NCI-H146 treated with DMSO at 0.1 percent for 48 hours (cell line): ENCODE measurements around the gene B4GALT6.

Experiments used
- DNase-seq: peaks from one replicate; lab custom pipeline; 2025; ENCODE audit not compliant: unreplicated experiment; lab: John Stamatoyannopoulos, UW

The B4GALT6 gene

DNA sequence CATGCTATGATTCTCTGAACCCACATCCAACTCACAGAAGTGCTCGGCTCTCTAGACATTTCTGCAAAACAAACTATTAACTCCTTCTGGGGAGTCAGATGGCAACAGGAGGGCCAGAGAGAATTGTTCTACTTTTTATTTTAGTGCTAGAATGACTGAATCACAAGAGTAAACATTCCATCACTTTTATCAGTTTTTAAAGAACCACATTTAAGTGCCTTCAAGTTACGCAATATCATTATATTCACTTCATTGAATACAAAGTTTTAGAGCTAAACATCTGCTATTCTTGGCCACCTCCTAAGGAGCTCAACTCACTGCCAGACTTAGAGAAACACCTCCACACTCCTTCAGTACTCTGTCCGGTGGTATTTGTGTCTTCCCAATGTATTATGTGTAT is 22.4 kb downstream of the B4GALT6 start:
- no peak for DNase-seq

DNA sequence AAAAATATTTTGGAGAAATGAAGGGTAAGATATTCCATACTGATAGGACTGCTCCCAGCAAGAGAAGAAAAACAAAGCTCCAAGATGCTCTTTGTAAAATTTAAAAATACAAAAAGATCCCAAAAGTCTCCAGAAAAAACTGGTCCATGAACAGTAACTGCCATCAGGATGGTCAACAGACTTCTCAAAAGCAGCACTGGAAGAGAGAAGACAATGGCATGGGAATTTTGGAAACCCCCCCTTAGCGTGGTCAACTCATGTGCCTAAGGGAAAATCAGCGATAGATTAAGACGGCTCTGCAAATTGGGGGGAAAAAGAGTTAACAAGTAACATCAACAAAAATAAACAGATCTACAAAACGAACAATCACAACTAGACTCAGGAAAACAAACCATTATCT is 23.6 kb downstream of the B4GALT6 start:
- no peak for DNase-seq

DNA sequence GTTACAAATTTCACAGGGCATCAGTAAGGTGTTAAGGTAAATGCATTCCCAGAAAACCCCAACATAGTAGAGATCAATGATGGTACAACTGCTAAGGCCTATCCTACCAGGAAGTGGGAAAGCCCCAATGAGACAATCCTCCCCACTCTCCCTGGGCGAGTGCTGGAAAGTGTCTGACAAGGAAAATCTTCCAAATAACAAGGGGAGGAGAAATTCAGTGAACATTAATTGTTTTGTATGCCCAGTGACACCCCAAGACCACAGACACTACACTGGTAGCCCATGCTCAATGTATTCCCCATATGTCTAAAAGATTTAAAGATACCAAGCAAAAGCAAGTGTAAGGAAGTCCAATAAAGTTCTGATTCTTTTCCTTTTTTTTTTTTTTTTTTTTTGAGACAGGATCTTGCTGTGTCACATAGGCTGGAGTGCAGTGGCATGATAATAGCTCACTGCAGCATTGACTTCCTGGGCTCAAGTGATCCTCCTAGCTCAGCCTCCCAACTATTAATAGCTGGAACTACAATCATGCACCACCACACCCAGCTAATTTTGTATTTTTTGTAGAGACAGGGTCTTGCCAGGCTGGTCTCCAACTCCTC is 24.7 kb downstream of the B4GALT6 start:
- DNase-seq, result no peak

DNA sequence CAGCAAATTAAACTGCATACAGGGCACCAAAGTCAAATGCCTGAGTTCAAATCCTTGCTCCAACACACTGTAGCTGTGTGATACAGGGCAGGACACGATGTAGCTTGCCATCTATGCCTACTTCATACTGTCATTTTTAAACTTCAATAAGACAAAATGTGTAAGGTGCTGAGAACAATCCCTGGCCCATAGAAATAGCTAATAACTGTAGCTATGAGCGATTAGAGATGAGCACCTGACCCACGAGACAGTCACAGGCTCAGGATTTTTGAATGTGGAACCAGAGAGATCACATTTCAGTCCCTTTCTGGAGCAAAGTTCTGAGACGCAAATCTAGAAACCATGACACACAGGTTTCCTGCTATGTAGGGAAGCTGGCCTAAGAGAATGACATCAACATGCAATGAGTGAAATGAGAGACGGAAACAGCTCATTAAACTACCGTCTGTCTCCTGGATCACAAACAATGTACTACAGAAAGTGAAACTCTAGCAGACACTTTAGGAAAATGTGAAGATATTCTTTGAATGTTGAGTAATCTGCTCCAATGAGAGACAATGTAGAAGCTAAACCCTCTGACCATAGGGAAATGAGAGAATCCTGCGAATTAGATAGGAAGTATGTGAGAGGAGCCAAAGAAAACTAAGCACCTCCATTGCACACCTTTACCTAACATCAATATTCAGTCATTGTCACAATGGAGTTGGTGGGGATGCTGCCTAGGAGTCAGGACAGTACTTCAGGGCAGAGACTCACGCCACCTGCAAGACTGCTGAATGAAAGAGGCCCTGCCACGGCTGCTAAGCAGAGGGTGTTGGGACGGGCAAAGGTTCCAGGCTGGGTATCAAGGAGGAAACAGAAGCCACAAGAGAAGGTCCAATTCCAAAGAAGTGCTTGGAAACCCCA is 25.5 kb downstream of the B4GALT6 start:
- no peak for DNase-seq

DNA sequence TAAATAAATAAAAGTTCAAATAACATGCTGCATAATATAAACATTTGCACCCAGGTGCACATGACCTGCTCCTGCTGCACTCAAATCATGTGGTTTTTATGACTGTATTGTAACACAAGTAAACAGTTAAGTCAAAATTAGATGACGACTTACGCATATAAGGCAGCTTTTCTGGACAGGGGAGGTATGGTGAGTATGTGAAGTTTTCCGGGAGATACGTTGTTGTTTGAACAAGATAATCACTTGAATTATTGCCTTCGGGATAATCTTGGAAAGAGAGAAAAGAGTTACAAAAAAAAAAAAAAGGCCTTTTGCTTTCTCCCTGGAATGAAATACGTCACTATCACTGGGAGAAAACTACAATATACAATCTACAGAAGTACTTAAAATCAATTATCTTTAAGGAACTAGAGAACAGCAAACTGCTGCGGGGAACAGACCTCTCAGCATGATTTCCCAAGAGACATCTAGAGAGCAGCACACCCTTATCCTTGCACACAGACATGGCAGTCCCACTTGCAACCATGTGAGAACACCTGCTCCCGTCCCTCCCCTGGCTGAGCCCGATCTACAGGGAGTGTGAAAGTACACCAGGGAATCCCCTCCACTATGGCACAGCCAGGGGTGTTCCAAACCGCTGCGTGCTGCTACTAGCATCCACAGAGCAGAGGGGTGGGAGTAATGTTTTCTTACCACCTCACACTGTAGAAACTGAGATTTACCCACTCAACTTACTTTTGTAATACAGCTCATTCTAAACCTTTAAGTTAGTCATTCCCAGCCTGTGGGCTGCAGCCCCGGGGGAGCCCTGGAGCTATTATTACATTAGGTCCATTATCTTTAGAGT is 26.3 kb downstream of the B4GALT6 start:
- peak; percentile 73 for DNase-seq

DNA sequence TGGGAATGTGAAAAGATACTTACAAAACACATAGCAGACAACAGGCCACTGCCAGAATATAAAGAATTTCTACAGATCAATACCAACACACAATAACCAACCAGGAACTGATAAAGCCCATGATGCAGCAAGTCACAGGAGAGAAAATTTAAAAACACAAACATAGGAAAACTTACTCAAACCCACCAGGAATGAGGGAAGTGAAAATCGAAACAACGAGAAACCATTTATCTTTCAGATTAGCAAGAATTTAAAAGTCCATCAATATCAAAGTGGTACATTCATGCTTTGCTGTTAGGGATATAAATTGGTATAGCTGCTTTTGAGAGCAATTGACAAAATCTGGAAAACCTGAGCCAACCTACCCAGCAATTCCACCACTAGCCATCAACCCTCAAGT is 27.6 kb downstream of the B4GALT6 start:
- DNase-seq, result no peak

DNA sequence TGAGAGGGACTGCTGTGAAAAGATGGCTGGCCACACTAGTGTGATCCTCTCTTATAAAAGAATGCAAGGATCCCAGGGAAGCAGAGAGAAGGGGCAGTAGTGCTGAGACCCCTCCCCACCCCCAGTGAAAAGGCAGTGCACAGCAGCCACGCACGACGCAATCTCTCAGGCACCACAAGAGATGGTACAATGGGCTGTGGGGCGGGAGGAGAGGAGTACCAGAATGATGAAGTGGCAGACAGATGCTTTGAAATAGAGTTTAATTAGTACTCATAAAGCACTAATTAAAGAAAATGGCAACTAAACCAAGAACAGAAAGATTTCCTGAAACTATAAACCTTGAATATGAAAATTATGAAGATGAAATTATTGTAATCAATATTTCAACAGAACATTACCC is 29.0 kb downstream of the B4GALT6 start:
- no peak for DNase-seq

DNA sequence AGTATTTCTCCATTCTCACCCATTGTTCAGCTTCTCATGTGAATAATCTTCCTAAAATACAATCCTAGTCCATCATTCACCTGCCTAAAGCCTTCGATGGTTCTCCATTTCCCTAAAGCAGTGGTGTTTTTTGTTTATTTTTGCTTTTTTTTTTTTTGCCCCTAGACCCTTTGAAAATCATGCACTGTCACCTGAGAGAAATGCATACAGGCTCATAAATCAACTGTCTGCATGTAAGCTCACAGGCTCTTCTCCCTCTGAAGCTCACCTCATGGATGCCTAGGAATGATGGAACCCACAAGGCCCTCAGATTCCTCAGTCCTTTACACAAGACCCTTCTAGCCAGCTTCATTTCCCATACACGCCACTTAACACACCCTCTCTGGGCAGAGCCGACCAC is 31.5 kb downstream of the B4GALT6 start:
- no peak for DNase-seq

DNA sequence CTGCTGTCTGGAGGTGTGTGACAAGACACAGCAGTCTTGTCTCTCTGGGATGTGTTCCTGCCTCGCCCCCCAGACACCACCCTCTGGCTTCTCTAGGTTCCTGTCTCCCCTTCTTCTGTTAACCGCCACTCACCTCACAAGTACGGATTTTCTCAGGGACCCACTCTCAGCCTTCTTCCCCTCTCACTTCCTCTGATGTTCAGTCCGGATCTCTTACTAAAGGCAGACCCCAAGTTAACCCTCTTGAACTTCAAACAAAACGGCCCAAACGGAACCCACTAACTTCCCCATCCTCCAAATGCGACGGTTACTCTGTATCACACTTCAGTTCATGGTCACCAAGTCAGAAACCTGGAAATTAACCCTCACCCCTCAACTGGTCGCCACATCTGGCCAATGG is 32.0 kb downstream of the B4GALT6 start:
- DNase-seq, result no peak

DNA sequence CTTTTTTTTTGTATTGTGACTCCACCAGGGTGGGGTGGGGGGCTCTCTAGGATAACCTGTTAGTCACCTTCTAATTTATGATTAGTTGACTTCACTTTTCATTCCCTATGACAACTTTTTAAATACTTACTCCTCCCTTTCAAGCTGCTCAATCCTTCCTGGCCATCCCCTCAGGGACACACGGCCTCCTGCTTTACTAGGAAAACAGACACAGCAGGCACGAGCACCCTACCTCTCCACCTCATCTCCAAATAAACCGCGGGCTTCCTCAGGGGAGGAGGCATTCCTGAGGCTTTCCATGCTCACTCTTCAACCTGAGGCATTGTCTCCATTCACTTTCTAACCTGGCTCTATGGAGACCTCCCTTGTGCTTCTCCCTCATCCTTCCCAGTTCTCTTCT is 33.0 kb downstream of the B4GALT6 start:
- DNase-seq, result no peak

DNA sequence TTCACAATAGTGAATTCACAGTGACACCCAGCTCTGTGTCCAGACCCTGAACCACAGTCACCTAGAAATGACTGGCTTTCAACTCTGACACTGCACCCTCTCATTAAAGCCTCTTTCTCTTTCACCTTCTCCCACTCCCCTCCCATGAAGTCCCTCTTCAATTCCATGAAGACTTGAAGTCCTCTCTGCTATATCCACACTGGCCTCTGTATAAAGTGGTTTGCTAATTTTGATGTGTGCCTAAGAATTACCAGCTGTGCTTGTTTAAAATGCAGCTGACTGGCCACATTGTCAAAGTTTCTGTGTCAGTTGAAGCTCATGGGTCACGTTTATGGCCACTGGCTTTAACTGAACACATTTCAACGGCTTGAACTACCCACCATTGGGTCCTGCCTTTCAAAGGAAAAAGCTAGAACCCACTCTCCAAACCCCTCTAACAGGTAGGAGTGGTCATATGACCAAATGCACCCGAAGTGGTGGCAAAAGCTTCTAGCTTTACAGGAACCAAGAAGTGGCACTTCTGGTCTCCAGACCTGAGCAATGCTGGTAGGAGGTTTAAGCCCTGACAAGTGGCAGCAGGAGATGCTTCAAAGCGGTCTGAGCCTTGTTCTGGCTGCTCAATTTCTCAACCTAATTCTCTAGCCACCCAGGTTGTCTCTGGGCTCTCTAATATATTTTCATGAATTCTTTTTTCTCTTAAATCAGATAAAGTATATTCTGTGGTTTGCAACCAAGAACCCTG is 34.2 kb downstream of the B4GALT6 start:
- DNase-seq, result no peak

DNA sequence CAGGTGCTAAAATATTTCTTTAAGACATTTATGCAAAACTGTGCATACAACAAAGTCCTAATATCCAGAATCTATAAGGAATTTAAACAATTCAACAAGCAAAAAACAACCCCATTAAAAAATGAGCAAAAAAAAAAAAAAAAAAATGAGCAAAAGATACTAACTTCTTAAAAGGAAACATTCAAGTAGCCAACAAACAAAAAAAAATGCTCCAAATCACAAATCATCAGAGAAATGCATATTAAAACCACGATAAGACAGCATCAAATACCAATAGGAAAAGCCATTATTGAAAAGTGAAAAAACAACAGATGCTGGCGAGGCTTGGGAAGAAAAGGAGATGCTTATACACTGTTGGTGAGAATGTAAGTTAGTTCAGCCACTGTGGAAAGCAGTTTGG is 34.9 kb downstream of the B4GALT6 start:
- DNase-seq, result no peak

DNA sequence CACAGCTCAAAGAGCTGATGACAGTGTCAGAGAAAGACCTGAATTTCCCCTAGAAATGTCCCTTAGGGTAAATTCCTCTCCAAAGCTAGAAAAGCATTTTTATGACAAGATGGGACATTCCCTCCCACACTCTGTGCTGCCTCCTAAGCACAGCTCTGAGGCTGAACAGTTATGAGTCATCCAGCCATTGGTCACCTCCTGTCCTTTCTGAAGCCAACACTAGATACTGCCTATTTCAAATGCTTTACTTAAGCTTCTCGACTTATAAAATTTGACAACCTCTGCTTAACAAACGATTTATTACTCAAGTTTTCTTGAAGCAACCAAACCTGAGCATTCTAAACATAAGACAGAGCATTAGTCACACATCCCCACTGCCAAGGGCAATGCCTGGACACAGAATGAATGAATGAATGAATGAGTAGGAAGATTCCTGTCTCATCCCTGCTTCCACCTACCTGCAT is 35.4 kb downstream of the B4GALT6 start:
- DNase-seq, result no peak

DNA sequence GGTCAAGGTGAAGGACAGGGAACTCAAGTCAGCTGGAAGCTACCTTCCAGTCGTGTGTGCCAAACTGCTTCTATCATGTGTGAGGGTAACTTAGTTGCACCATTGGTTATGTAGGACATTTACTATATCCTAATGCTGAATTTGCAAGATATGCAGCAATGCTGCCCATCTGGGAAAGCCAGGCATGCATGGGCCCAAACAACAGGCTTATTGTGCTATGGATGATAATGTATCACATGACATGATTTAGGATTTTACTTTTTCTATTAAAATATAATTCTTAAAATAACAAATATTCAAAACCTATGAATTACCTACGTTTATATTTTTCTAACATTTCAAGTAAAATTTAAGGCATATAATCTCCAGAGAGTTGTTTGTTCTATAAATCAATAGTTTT is 35.9 kb downstream of the B4GALT6 start:
- no peak for DNase-seq

DNA sequence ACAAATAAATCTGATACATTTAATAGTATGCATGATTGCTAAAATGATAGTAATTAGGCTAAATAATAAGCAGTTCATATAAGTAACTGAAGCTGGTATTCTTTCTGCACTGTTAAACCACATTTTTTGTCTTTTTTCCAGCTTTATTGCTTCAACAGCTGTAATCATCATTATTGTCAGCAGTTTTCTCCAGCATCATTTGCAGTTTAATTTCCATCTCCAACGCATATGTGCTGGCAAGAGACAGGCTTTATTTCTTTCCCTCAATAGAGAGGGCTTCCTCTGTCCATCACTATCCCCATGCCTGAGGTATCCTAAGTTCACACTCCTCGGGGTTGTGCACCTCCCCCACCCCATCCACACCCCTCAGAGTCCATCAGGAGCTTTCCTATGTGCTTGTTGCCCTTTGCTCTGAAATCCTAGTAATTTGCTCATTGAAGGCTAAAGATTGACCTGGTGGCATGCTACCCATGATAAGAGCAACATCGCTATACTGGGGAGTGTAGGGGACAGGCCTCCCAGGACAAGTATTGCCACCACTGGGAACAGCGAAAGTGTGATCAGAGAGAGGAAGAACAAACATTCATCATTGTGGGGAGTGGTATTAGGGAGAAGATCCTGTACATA is 37.1 kb downstream of the B4GALT6 start:
- no peak for DNase-seq

DNA sequence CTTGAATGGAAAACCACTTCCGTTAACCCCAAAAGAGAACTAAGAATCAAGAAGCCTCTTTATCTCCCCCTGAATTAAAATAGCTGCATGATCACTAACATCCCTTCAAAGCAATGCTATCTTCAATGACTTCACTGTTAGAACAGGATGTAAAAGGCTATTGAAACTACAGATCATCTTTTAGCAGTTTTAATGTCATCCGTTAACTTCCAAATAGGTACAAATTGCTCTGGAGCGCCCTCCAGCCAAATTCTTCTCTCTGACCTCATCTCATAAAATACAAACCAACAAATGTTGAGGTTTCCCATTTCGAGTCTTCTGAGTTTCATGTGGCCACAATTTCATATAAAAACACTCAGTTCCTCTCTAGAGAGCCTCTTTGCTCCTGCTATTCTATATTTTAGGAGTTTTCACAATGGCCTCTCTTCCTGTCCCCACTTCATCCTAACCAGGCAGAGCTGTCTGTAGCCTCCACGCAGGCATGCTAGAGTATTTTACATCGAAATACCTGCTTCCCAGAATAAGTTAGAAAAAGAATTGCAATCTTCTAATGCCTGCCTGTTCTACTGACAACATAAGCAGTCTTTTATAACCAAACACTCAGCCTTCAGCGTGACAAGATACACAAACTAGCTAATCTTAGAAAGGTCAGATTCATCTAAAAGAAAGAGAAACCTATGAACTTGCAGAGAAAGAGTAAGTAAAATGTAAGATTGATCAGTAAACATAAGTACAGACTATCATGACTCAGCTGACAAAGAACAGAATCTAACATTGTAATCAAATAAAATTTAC is 37.9 kb downstream of the B4GALT6 start:
- DNase-seq, result no peak

DNA sequence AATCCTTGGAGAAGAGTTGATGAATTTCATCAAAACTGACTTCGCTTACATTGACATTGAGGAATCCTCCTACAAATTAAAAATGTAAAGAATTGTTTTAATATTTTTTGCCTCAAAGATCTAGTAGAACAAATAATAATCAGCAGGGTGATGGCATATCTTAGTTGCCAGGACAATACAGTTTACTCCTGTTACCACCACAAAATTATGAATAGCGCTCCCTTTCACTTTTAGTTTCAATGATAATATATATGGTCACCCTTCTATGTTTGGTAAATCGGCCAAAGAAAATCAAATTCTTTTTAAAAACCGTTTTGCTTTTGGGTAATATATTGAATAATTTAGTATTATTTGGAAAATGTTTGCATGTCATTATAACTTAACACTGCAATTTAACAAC is 39.0 kb downstream of the B4GALT6 start:
- DNase-seq, result no peak

DNA sequence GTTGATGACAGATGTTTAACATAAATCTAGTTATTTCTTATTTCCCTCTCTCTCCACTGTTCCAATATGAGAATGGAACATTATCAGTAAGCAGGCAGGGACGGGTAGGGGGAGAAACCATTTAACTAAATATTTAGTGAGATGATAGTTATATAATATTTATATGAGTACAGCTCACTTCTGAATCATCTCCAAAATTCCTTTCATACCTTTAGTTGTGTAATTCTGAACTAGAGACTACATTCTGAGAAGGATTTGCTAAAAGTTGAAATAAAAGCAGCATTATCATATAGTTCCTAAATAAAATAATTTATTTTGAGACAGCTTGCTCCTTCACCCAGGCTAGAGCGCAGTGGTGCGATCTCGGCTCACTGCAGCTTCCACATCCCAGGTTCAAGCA is 41.4 kb downstream of the B4GALT6 start:
- no peak for DNase-seq

DNA sequence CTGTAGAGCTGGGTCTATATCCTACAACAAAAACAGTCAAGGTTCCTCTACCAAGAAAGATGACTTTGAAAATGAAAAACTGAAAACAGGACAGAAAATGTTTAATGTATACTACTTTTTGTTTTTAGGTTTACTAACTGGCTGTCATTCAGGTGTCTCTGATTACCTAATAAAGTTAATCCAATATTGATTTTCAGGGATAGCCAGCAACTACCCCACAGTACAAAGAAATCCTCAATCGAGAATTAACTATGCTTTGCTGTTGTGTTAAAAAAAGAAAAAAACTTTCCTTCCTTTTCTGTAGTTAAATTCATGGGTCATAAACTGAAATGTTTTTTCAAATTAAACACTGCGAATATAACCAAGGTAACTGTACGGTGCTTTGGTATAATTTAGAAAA is 46.9 kb downstream of the B4GALT6 start:
- no peak for DNase-seq

DNA sequence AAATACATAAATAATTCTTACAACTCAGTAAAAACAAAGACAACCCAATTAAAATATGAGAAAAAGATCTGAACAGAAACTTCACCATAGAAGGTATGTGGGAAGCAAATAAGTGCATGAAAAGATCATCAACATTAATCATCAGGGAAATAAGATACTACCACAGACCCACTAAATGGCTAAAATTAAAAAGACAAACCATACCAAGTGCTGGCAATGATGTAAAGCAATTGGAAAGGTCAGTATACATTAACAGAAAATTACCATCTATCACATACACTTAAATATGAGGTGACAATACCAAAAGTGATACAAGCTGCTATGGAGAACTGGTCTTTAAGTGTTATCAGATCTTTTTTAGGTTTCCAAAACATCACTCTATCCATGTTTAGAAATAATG is 48.0 kb downstream of the B4GALT6 start:
- DNase-seq, result no peak
